ENCODE data around the gene BDKRB2. TPM values are rescaled to one million over a fixed set of nuclear protein-coding genes. Genes with fewer than 3 reads are reported as not detected.

Gene BDKRB2
- total and polyA plus RNA-seq, 9 donors: 0.40 to 3.3 (median 1.9) TPM

DNA sequence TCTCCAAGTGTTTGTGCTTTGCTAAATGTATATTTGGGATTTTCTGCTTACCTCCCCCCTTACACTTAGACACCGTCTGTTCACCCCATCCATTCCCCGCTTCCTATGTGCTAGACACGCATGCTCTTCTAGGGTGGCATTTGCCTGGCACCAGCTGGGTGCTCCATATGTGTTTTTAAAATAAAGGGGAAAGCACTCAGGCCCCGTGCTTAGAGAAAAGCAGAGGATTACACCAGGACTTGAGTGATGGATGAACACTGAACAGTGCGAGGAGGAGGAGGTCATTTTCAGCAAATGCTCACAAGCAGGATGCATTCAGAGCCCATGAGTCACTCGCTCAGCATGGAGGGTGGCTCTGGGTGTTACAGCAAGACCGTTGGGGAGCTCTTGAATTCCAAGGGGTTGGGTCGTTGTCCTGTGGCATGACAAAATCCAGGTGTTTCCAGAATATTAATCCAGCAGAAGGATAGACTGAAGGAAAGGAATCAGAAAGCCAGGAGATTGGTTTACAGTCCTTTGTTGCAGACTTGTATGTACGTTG, 48.4 kb downstream of the BDKRB2 start:
- Histone ChIP-seq H3K27ac (no peak overlapping the region), H3K9me3 (no peaks in the 10 kb centered on the region)
- 44 to 45% (median 44%) methylated on average over 9 of the region's 9 CpGs for WGBS, 3 donors

DNA sequence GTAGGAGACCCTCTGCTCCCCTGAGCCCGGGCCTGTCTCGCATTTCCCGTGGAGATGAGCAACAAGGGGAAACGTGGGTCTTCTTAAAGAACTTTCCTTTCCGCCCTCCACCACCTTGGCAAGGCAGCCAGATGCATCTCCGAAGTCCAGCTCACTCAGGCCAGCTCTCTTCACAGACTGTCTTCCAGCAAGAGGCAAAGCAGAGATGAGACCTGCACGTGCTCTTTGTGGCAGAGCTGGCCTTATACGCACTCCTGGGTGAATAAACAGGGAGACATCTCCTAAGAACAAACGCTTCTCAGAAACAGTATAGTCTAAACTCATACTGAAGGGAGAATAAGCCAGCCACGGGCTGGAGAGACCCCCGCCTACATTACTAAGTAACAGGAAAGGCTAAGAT, 50.0 kb downstream of the BDKRB2 start:
- WGBS, 3 donors: 76 to 80% (median 80%) methylated on average over 11 of the region's 11 CpGs
- Histone ChIP-seq H3K27ac (no peak overlapping the region), H3K27me3 (no peaks in the 10 kb centered on the region), H3K9me3 (no peaks in the 10 kb centered on the region), H3K4me1 (ENCODE audit: insufficient read depth) (no peaks in the 10 kb centered on the region), H3K36me3 (no peaks in the 10 kb centered on the region), H3K4me3 (no peak overlapping the region)
- DNase-seq: no peak
- intact Hi-C loops (cut with DNase I): no loop called here
- TF ChIP-seq POLR2A (IDR thresholded peaks at IDR 0.05) (no peak), EP300 (IDR thresholded peaks at IDR 0.05) (no peak)
- TF ChIP-seq, protein P1, sequence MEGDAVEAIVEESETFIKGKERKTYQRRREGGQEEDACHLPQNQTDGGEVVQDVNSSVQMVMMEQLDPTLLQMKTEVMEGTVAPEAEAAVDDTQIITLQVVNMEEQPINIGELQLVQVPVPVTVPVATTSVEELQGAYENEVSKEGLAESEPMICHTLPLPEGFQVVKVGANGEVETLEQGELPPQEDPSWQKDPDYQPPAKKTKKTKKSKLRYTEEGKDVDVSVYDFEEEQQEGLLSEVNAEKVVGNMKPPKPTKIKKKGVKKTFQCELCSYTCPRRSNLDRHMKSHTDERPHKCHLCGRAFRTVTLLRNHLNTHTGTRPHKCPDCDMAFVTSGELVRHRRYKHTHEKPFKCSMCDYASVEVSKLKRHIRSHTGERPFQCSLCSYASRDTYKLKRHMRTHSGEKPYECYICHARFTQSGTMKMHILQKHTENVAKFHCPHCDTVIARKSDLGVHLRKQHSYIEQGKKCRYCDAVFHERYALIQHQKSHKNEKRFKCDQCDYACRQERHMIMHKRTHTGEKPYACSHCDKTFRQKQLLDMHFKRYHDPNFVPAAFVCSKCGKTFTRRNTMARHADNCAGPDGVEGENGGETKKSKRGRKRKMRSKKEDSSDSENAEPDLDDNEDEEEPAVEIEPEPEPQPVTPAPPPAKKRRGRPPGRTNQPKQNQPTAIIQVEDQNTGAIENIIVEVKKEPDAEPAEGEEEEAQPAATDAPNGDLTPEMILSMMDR (IDR thresholded peaks at IDR 0.05): no peak

More for the DNA sequence above, 48.4 kb downstream of the BDKRB2 start:
- no peaks in the 10 kb centered on the region for H3K36me3 ChIP-seq
- H3K4me3 ChIP-seq: no peak overlapping the region
- no peaks in the 10 kb centered on the region for H3K4me1 ChIP-seq (ENCODE audit: insufficient read depth)
- DNase-seq: no peak
- no peak for TF ChIP-seq POLR2A (IDR thresholded peaks at IDR 0.05)
- no peaks in the 10 kb centered on the region for H3K27me3 ChIP-seq
- intact Hi-C loops (cut with DNase I): no loop called here

GRCh38 chr14:96255501-96256366, 51.1 kb downstream of the BDKRB2 start, which contains the start of gene BDKRB1:
BDKRB1 (plus strand) TSS chr14:96256210; CDS start chr14:96263683, 7,473 bp downstream.
- Histone ChIP-seq H3K9me3 (no peaks in the 10 kb centered on the region), H3K4me1 (ENCODE audit: insufficient read depth) (no peaks in the 10 kb centered on the region), H3K27ac (no peak within 1 kb of the TSS), H3K36me3 (no peaks in the 10 kb centered on the region), H3K27me3 (no peaks in the 10 kb centered on the region), H3K4me3 (no peak within 1 kb of the TSS)
- intact Hi-C loops (cut with DNase I): no loop called here
- DNase-seq: no peak
- TF ChIP-seq, protein P1 (IDR thresholded peaks at IDR 0.05): no peak
- TF ChIP-seq POLR2A (IDR thresholded peaks at IDR 0.05) (no peak), EP300 (IDR thresholded peaks at IDR 0.05) (no peak)
- WGBS, 3 donors: 46 to 57% (median 52%) methylated on average over 12 of the region's 12 CpGs

GRCh38 chr14:96256407-96256806, 51.8 kb downstream of the BDKRB2 start:
- Histone ChIP-seq H3K27me3 (no peaks in the 10 kb centered on the region), H3K36me3 (no peaks in the 10 kb centered on the region), H3K4me3 (no peak overlapping the region), H3K4me1 (ENCODE audit: insufficient read depth) (no peaks in the 10 kb centered on the region), H3K9me3 (no peaks in the 10 kb centered on the region), H3K27ac (no peak overlapping the region)
- TF ChIP-seq, protein P1 (IDR thresholded peaks at IDR 0.05): no peak
- no peak for TF ChIP-seq EP300 (IDR thresholded peaks at IDR 0.05)
- TF ChIP-seq POLR2A (IDR thresholded peaks at IDR 0.05): no peak
- intact Hi-C loops (cut with DNase I): no loop called here
- no peak for DNase-seq
- 48 to 59% (median 53%) methylated on average over 4 of the region's 4 CpGs for WGBS, 3 donors

DNA sequence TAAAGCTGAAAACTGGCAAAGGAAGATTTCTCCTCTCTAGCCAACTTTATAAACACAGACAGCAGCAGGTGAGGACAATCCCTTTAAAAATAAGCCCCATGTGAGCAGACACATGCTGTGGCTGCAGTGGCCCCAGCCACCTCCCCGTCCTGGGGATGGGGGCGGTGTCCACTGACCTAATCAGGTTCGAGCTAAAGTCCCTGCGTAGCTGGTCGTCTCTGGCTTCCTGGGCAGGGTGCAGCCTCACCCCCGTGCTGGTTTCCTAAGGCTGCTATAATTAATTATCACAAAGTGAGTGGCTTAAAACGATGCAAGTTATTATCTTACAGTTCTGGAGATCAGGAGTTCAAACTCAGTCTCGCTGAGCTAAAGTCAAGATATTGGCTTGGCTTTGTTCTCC, 52.4 kb downstream of the BDKRB2 start:
- TF ChIP-seq, protein P1 (IDR thresholded peaks at IDR 0.05): no peak
- Histone ChIP-seq H3K27ac (no peak overlapping the region), H3K4me1 (ENCODE audit: insufficient read depth) (no peaks in the 10 kb centered on the region), H3K27me3 (no peaks in the 10 kb centered on the region), H3K36me3 (no peaks in the 10 kb centered on the region), H3K4me3 (no peak overlapping the region), H3K9me3 (no peaks in the 10 kb centered on the region)
- DNase-seq: no peak
- intact Hi-C loops (cut with DNase I): no loop called here
- 46 to 54% (median 51%) methylated on average over 8 of the region's 8 CpGs for WGBS, 3 donors

All from ovary (tissue), 9 donors.